Sciatic nerve (tissue), 2 donors: ENCODE results near the gene GEMIN5. TPM values are rescaled to one million over a fixed set of nuclear protein-coding genes. Genes with fewer than 3 reads are reported as not detected.

Experiments used
- ATAC-seq: fragments of 200-7000 bp; cut with Tn5 transposase; one replicate; pipeline ENCODE4 v1.9.1; 2020; ENCODE audit warnings: mild to moderate bottlenecking, moderate library complexity
- DNase-seq: peaks from one replicate; pipeline ENCODE4 v3.0.0-alpha.2; 2020; ENCODE audit warnings: low spot score
- intact Hi-C: fragments of 100-400 bp; cut with DNase I; formaldehyde crosslinking; loops from one replicate; pipeline ENCODE4 v1.14.2; 2022
- total RNA-seq: library from RNA; stranded (reverse); fragmentation: NEBNext Ultra II Directional; extraction: Animal tissue kit (Norgen Biotek cat#: 25700); gene quantifications from one replicate; pipeline ENCODE4 v1.2.1, GENCODE V29; 2021
- donor health status: DM: no; HTN: no; CAD: no.
- donor health status: DM: no; HTN: no; CAD: no.

Gene GEMIN5
- total RNA-seq, 1 donor from 2014 or later = 16.0 TPM

DNA sequence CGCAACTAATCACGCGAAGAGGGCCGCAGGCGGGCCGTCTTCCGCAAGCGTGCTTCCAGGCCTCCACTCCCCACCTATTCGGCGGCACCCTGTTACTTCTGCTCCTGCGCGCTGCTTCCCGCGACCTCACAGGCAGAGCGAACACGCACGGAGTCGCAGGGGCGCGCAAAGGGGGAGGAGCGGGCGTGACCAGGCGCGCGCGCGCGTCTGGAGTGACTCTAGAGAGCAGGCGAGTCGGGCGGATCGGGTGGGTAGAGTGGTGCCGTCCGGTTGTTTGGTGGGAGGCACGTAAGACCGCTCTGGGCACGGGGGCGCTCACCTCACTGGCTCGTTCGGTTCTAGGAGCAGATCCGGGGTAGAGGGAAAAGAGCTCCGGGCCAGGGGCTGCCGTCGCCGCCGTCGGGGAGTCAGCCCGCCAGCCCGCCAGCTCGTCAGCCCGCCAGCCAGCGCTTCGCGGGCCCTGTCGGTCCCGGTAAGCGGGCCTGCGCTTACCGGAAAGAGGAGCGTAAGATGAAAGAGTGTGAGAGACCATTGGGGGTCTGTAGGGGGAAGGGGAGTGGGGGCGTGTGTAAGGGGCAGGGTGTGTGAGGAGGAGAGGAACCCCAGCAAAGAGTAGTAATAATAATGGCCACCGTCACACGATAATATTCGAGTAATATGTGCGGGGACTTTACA is 79.6 kb downstream of the GEMIN5 start, which contains the start of gene CNOT8:
CNOT8 (plus strand) TSS at position 331 of the 675 bp plus-strand sequence. CDS start 4,652 bp downstream, outside the sequence.
- intact Hi-C loops = no loop called here
- ATAC-seq (peak; percentile 95), DNase-seq (peak; percentile 99)

DNA sequence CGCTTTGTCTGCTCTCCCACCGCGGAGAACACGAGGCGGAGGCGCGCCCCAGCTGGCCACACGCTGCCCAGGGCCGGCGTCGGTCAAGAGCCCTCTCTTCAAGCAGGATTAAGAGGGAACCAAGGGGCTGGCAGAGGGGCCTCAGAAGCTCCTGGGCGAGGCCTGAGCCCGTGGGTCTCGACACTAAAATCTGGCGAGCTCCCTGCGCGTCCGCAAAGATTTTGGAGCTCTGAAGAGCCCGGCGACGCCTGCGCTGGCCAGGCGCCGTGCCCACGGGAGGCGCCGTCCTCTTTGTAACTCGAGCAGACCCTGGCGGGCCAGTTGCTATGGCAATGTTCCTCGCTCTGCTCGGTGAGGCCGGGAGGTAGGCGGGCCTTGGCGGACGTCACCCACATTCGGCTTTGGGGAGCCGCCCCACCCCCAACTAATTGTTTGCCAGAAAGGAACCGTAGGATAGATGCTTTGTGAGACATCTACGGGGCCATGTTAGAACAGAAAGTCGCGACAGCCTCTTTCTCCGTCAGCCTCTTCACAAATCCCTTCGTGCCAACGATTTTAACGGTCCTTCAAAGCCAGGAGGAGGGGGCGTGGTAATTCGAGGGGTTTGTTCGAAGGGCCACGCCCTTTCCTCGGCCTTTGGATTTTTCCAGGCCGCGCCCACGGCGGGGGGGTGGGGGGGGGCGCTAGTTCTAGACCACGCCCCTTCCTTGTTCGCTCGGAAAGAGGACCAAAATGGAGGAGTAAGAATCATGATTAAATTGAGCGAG is 80.3 kb downstream of the GEMIN5 start:
- peak; percentile 95 for ATAC-seq
- intact Hi-C loops = no loop called here
- peak; percentile 98 for DNase-seq

DNA sequence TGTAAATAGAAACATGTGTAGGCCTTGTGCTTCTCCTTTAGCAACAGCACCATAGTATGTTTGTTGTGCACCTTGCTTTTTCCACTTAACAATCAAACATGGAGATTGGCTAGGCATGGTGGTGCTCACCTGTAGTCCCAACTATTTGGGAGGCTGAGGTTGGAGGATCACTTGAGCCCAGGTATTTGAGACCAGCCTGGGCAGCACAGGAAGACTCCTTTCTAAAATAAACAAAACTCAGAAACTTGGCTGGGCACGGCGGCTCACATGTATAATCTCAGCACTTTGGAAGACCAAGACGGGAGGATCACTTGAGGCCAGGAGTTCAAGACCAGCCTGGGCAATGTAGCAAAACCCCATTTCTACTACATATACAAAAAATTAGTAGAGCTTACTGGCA is 86.7 kb downstream of the GEMIN5 start:
- DNase-seq (no peak), ATAC-seq (no peak)
- intact Hi-C loops = no loop called here

DNA sequence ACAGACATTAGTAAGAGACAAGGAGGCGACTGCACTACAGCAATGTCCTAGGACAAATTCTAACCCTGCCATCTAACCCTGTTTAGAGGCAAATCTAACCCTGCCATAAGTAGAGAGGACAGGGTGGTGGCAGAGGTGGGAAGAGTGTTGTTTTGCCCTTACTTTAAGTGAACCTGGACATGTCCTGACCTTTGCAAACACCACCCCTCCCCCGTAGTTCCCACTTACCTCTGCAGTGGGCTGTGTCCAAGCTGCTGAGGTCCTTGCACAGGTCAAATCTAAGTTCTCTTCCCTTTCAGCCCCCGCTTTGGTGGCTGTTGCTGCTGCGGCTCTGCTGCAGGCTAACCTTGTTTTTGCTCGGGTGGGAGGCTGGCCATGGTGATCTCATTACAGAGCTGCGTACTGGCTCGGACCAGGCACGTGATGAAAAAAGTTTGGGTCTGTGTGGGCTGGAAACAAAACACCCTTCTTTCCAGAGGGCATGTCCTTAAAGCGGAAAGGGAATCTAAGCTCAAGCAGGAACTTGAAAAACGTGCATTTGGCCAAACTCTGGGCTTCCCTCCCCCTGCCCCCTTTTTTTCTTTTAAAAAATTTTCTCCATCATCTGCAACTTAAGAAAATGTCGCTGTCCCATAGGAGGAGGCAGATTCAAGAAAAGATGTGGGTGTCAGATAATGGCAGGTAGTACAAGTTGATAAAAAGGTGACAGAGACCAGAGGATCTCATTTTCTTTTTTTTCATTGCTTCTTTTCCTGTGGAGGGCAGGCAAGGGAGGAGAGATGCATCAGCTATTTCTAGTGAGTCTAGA is 87.6 kb downstream of the GEMIN5 start, which contains the start of gene FAXDC2:
FAXDC2 (minus strand) TSS at position 349 of the 808 bp plus-strand sequence. CDS start 12,425 bp downstream, outside the sequence.
- intact Hi-C loops = no loop called here

DNA sequence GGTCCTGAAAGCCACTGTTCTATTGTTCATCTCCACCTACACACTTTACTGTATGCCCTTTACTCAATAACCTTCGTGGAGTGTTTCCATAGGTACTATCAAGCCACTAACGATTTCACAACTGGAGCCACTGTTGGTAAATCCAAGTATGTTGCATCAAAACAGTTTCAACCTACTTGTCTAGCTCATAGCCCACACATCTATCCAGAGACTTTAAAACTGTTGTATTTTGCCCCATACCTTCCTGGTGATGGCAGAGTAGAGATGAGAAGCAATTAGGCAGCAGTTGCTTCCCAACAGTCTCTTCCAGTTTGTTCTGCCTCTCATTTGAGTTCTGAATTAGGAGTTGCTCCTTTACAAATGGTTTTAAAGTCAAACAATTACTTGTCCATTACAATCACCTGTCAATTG is 88.2 kb downstream of the GEMIN5 start:
- peak; percentile 77 for ATAC-seq

More for the DNA sequence above, 87.6 kb downstream of the GEMIN5 start, which contains the start of gene FAXDC2:
- DNase-seq (peak; percentile 89), ATAC-seq (peak; percentile 99)

DNA sequence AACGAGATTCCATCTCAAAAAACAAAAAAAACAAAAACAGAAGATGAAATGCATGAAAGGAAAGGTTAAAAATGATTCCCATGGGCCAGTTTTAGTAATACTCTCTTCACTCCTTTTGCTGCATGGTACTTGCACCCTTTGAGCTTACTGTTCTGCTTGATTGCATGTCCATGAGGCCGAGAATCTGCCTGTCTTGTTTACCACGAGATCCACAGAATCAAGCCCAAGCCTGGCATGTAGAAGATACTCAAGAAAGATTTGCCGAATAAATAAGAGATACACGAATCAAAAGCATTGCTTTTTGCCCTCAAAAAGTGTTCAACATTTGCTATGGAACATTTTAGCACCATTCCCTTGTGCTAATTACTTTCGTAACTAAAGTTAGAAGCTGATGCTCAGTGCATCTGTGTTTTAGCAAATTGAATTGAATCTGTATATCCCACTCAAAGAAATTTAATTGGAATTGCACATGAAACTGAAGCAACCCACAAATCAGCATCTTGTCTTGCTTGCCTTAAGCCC is 88.7 kb downstream of the GEMIN5 start:
- DNase-seq (no peak), ATAC-seq (no peak)
- intact Hi-C loops = no loop called here

More for the DNA sequence above, 88.2 kb downstream of the GEMIN5 start:
- intact Hi-C loops = no loop called here
- no peak for DNase-seq

DNA sequence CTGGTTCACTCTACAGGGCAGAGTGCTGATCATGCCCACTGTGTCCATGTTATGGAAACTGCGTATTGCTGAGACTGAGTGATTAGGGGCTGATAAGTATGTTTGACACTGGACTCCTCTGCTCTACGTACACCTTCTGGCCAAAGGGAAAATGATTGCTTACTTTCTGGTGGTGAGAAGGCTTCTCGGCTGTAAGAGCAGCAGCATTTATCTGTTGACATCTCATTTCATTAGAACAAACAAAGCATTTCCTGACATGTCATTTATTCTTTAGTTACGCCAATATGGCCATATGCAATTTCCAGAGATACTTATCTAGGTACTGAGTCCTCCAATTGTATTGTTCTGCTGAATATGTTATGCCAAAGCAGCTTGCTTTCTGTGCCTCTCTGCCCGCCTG is 93.2 kb downstream of the GEMIN5 start:
- no peak for DNase-seq
- intact Hi-C loops = no loop called here
- no peak for ATAC-seq

DNA sequence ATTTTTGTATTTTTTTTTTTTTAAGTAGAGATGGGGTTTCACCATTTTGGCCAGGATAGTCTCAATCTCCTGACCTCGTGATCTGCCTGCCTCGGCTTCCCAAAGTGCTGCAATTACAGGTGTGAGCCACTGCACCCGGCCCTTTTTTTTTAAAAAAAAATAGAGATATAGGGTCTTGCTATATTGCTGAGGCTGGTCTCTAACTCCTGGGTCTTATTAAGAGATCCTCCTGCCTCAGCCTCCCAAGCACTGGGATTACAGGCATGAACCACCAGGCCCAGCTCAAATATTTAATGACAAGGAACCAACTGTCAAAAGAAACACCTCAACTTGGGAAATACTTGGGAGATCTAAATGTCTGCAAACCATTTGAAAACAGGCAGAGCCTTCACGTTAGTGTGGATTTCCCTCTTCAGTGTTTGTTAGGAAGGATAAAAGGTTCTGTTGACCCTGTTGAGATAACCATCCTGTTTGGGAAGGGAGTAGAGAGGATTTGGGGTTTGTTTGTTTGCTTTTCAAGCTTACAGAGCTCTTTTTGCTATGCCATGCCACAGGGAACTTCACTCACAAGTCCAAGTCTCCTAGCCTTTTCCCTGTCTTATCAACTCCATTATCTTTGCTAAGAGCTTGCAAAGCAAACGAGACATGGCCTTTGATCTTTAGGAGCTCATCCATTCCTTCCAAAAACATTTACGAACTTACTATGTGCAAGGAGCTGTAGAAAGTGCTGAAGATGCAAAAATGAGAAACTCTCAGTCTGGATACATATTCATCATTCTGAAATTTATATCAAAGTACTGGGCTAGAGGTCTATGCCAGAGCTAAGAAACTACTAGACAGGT is 95.1 kb downstream of the GEMIN5 start:
- ATAC-seq (no peak), DNase-seq (no peak)
- intact Hi-C loops = no loop called here

DNA sequence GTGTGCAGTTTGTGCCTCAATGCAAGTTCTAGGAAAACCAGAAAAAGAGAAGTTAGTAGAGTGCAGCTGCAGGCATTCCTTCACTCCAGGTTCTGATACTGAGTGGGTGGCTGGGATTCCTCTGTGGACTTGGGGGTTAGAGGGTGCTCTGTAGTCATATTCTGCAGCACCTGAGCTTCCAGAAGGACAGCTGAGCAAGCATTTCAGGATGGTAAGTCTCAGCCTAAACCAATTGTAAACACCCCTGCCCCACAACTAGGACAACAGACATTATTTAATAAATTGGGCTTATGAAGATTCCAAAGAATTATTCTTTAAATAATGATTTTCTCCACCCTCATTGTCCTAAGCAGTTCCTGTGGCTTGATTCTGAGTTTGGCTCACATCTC is 96.7 kb downstream of the GEMIN5 start:
- ATAC-seq (no peak), DNase-seq (no peak)
- intact Hi-C loops = no loop called here

DNA sequence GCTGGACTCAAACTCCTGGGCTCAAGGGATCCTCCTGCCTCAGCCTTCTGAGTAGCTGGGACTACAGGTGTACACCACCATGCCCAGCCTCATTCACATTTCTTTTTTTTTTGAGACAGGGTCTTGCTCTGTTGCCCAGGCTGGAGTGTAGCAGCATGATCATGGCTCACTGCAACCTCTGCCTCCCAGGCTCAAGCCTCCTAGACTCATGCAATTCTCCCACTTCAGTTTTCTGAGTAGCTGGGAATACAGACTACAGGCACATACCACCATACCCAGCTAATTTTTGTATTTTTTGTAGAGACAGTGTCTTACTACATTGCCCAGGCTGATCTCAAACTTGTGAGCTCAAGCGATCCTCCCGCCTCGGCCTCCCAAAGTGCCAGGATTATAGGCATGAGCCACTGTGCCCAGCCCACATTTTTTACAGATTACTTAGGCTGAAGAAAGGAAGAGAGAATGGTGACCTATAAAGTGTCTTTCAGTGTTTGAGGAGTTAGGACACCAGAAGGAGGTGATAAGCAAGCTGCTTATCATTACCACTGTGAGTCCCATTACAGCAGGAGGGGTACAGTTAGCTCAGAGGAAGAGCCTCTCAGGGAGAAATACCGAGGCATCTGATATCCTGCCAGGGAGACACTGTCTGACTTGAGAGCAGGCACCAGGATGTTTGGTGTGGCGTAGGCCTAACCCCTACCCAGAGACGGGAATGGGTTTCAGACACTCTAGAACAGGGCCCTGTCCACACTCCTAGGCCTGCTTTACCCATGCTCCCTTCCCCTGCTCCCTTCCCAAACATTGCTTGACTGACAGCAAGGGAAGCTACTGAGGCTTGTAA is 97.4 kb downstream of the GEMIN5 start:
- ATAC-seq (no peak), DNase-seq (no peak)
- intact Hi-C loops = no loop called here

Other genes with a start within 250 kb of the GEMIN5 start
- 157 TPM for gene LARP1, start 182.8 kb downstream of the GEMIN5 start, total RNA-seq
- 60.9 TPM for gene FAXDC2, start 87.6 kb downstream of the GEMIN5 start, total RNA-seq
- 45.3 TPM for gene CNOT8, start 79.6 kb downstream of the GEMIN5 start, total RNA-seq
- 37.3 TPM for gene MRPL22, start 2.9 kb upstream of the GEMIN5 start, total RNA-seq
- not detected for gene KIF4B, start 75.5 kb upstream of the GEMIN5 start, total RNA-seq